HG03354 (cell line): ENCODE results near the gene LCE1B.

Source experiments
- ATAC-seq: cut with Tn5 transposase; IDR thresholded peaks from one replicate; pipeline ENCODE4 v1.9.1; 2021; ENCODE audit warnings: mild to moderate bottlenecking; ENCODE audit not compliant: unreplicated experiment, poor library complexity, severe bottlenecking

LCE1B gene

GRCh38 chr1:152859696-152860095 is 47.9 kb downstream of the LCE1B start, which contains the start of gene LCE7A:
TSS of gene LCE7A (plus strand) at chr1:152859996. CDS start at chr1:152860698, 702 bp downstream.
- no peak for ATAC-seq

GRCh38 chr1:152860129-152860528 is 48.4 kb downstream of the LCE1B start:
- no peak for ATAC-seq

GRCh38 chr1:152861374-152861773 is 49.6 kb downstream of the LCE1B start:
- no peak for ATAC-seq
